GM19240 (cell line): ENCODE measurements around the gene RPL11.
"Not testable (repeated sequence)": the region's sequence is repeated elsewhere in the genome, so short reads cannot be mapped to it uniquely, and the experiment has no call there.

Experiments
- DNase-seq: peaks from one replicate; pipeline ENCODE4 v3.0.0; 2011; ENCODE audit warnings: low spot score; ENCODE audit not compliant: insufficient read length

RPL11 gene

DNA sequence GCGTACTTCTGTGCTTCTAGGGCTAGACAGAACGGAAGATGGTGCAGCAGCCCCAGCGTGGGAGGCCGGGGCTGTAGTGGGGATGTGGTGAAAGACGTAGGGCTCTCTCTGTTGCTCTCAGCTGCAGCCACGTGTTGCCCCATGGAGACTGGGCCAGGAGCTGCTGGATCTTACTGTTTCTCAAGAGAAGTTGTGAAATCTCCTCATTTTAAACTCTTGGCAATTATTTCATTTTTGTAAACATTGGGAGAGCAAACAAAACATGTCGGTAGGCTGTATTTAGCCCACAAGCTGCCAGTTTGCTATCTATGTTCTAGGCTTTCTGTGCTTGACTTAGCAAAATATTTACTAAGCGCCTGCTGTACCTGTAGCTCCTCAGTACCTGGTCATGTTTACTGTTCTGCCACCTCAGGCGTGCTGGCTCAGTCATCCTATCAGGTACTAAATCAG is 35.8 kb downstream of the RPL11 start:
- DNase-seq: no peak

DNA sequence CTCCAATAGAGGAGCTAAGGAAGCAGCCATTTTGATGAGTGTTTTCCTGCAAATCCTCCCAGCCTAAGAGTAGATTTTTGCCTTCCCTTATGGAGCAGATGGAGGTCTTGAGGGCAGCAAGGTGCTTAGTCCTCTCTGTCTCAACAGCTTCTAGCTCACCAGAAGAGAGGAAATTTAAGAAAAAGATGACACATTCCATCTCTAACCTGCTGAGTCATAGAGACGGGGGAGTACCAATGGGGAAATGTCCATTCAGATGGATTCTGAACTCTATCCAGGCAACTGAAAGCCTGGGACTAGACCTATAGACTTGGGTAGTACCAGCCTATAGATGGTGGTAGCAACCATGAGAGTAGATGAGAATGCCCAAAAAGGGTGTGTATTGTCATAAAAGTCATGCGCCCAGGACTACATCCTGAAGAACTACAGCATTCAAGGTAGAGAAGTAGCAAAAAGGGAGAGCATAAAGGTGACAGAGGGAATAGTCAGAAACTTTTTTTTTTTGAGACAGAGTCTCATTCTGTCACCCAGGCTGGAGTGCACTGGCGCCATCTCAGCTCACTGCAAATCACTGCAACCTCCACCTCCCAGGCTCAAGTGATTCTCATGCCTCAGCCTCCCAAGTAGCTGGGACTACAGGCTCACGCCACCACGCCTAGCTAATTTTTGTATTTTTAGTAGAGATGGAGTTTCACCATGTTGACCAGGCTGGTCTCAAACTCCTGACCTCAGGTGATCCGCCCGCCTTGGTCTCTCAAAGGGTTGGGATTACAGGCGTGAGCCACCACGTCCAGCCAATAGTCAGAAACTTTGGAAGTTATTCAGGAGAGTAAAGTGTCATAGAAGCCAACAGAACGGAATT is 41.0 kb downstream of the RPL11 start:
- DNase-seq: no peak

- not testable (repeated sequence) for DNase-seq
Observed at GRCh38 chr1:23733281-23733680, 41.7 kb downstream of the RPL11 start.

DNA sequence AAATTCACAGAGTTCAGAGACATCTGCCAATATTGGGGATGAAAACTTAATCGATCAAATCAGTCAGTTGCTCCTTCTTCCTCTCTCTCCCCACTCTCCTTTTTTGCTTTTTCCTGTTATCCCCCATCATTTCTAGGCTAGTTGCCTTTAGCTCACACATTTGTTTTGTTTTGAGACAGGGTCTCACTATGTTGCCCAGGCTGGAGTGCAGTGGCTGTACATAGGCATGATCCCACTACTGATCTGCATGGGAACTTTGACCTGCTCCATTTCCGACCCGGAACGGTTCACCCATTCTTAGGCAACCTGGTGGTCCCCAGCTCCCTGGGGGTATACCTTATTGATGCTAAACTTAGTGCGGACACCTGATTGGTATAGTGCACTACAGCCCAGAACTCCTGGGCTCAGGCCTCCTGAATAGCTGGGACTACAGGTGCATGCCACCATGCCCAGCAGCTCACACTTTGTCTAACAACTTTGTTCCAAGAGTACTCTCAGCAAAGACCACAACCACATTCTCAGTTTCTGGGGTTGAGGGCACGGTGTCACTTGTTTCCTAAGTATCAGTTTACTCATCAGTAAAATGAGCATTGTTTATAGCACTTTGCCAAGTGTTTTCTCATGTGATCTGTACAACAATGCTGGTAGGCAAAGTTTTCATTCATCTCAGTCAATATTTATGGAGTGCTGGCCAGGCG is 45.0 kb downstream of the RPL11 start:
- DNase-seq: no peak

DNA sequence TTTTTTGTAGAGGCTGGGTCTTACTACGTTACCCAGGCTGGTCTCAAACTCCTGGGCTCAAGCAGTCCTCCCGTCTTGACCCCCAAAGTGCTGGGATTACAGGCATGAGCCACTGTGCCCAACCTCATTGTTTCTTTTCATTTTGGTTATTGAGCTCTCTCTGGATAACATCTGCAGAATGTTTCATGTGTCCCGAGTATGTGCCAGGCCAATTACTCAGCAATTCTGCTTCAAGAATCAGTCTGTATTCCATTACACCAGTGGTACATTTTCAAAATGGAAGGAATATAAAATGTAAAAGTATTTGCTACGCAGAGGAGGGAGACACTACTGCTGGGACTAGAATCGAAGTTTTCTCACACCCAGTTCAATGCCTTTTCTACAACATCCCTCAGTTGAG is 50.0 kb downstream of the RPL11 start:
- no peak for DNase-seq

GRCh38 chr1:23742670-23743286 is 51.2 kb downstream of the RPL11 start:
- no peak for DNase-seq

GRCh38 chr1:23743287-23744152 is 51.9 kb downstream of the RPL11 start, which contains the start of gene ELOA:
Gene ELOA (plus strand): TSS chr1:23743471. CDS start chr1:23743504, 33 bp downstream.
- DNase-seq: peak; percentile 77

GRCh38 chr1:23745515-23745914 is 53.9 kb downstream of the RPL11 start:
- DNase-seq: no peak
